ENCODE results near the gene CYTH4.
A peak's percentile ranks its signal among the peaks of the same experiment; 100 is the strongest.

DNA sequence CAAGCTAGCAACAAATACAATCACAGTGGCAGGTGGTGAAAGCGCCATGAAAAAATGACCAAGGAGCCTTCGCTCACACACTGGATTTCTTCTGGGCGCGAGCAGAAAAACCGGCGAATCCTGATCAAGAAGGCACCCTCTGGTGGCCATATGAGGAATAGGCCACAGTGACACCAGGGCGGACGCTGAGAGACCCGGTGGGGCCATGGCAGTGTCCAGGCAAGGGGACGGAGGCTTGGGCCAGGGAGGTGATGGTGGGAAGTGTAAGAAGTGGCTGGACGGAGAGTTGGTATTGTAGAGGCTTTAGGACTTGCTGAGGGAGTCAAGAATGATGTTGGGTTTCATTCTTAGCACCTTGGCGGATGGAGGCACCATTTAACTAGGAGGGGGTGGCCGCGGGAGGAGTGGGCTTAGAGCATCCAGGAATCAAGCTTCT lies 21.4 kb upstream of the CYTH4 start:
- TF ChIP-seq EP300 (IDR thresholded peaks at IDR 0.05) (no peak), POLR2A (IDR thresholded peaks at IDR 0.05) (no peak), POLR2AphosphoS5 (IDR thresholded peaks at IDR 0.05) (no peak)
- TF ChIP-seq, protein P1, sequence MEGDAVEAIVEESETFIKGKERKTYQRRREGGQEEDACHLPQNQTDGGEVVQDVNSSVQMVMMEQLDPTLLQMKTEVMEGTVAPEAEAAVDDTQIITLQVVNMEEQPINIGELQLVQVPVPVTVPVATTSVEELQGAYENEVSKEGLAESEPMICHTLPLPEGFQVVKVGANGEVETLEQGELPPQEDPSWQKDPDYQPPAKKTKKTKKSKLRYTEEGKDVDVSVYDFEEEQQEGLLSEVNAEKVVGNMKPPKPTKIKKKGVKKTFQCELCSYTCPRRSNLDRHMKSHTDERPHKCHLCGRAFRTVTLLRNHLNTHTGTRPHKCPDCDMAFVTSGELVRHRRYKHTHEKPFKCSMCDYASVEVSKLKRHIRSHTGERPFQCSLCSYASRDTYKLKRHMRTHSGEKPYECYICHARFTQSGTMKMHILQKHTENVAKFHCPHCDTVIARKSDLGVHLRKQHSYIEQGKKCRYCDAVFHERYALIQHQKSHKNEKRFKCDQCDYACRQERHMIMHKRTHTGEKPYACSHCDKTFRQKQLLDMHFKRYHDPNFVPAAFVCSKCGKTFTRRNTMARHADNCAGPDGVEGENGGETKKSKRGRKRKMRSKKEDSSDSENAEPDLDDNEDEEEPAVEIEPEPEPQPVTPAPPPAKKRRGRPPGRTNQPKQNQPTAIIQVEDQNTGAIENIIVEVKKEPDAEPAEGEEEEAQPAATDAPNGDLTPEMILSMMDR (IDR thresholded peaks at IDR 0.05), result peak in 3 of 4 experiments; percentile 57 to 84 (median 69)

All from gastroesophageal sphincter (tissue), 3 donors.